ENCODE measurements around the gene SMARCA4.

DNA sequence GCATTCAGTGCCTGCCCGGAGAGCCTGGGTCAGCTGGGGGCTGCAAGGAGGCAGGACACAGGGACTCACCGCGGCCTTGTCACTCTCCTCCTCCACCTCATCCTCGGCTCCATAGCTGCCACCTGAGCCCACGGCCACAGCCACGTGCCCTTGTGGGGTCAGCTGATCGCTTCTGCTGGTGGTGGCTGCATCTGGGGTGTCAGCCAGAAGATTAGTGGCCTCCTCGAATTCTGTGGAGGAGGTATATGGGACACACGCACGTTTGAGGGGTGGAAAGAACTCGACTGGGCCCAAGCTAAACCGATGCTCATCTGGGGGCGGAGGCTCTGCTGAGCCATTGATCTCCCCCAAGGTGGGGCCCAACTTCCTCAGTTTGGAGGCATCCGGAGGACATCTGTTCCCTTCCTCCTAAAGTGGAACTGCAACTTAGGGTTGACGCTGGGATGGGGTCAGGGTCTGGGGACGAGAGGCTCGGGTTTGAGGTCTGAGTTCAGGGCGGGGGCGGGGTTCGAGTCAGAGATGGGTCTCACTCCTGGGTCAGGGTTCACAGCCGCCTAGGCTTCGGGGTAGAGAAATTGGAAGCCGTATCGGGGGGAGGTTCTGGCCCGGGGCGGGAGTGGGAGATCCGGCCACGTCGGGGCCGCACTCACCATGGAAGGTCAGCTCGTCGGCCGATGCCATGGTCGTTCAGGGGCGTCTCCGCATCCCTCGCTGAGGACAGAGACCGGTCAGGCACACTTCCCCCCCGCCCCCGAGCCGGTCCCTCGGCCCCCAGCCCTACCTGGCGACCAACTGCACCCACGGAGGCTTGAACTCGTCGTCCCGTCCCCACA lies 32.9 kb upstream of the SMARCA4 start:
- TF ChIP-seq, protein P1, sequence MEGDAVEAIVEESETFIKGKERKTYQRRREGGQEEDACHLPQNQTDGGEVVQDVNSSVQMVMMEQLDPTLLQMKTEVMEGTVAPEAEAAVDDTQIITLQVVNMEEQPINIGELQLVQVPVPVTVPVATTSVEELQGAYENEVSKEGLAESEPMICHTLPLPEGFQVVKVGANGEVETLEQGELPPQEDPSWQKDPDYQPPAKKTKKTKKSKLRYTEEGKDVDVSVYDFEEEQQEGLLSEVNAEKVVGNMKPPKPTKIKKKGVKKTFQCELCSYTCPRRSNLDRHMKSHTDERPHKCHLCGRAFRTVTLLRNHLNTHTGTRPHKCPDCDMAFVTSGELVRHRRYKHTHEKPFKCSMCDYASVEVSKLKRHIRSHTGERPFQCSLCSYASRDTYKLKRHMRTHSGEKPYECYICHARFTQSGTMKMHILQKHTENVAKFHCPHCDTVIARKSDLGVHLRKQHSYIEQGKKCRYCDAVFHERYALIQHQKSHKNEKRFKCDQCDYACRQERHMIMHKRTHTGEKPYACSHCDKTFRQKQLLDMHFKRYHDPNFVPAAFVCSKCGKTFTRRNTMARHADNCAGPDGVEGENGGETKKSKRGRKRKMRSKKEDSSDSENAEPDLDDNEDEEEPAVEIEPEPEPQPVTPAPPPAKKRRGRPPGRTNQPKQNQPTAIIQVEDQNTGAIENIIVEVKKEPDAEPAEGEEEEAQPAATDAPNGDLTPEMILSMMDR (IDR thresholded peaks at IDR 0.05) = no peak
- no peak for TF ChIP-seq POLR2A (IDR thresholded peaks at IDR 0.05)

Measured in lower leg skin (tissue), 3 donors.